ENCODE results near the gene FMNL2. TPM values are rescaled to one million over a fixed set of nuclear protein-coding genes. Genes with fewer than 3 reads are reported as not detected.

Gene FMNL2
- total RNA-seq, 1 experiment from 2014 or later: 33.6 TPM

GRCh38 chr2:152638056-152638455 is 303.1 kb downstream of the FMNL2 start:
- POLR2A ChIA-PET: no interaction called here
- Histone ChIP-seq H3K27ac (ENCODE audit: low read length) (no peak overlapping the region), H3K27me3 (ENCODE audit: control insufficient read depth, insufficient read depth, low read length) (no peaks in the 10 kb centered on the region), H3K9me3 (ENCODE audit: control insufficient read depth, insufficient read depth, low read depth, low read length) (no peaks in the 10 kb centered on the region), H3K4me3 (ENCODE audit: low read depth in 2 of 2, low read length in 2 of 2) (no peak overlapping the region), H3K4me1 (ENCODE audit: control insufficient read depth, insufficient read depth, low read length) (no peaks in the 10 kb centered on the region), H3K36me3 (ENCODE audit: control insufficient read depth, insufficient read depth, low read length) (peaks cover 7% of the 10 kb centered on the region; the same call in 1 of the 2 replicates)
- CTCF ChIA-PET: interaction anchor here (0.6 kb wide), 1 partner anchor 455 kb away, joined by 6 read pairs; no protein-coding TSS in a partner anchor
- BruUV-seq (replicated peaks): no TSS peak
- intact Hi-C loops (cut with micrococcal nuclease; ENCODE audit: unreplicated experiment) (loop anchor here (5.0 to 10.0 kb wide), 3 partner anchors 303 to 601 kb away; partner anchors contain the start of gene FMNL2), in situ Hi-C loops (cut with HindIII; ENCODE audit: low pct_unique_long_range_greater_than_20kb, low sequenced_read_pairs) (no loop called here)
- TF ChIP-seq POLR2AphosphoS5 (IDR thresholded peaks at IDR 0.05; ENCODE audit: low read depth, low read length) (no peak), CTCF (IDR thresholded peaks at IDR 0.05) (no peak), SIN3A (IDR thresholded peaks at IDR 0.05; ENCODE audit: borderline replicate concordance, insufficient read depth, low read depth, low read length) (no peak), REST (IDR thresholded peaks at IDR 0.05; ENCODE audit: insufficient read depth in 1 of 2, low read depth in 2 of 2, low read length in 1 of 2) (no peak), TCF7L2 (IDR thresholded peaks at IDR 0.05; ENCODE audit: low read depth, low read length) (no peak)
- no peak for ATAC-seq
- no peak for DNase-seq (ENCODE audit: low read depth, low spot score)

GRCh38 chr2:152638590-152638989 is 303.6 kb downstream of the FMNL2 start:
- Histone ChIP-seq H3K4me3 (ENCODE audit: low read depth in 2 of 2, low read length in 2 of 2) (no peak overlapping the region), H3K27me3 (ENCODE audit: control insufficient read depth, insufficient read depth, low read length) (no peaks in the 10 kb centered on the region), H3K36me3 (ENCODE audit: control insufficient read depth, insufficient read depth, low read length) (peaks cover 7% of the 10 kb centered on the region; the same call in 1 of the 2 replicates), H3K9me3 (ENCODE audit: control insufficient read depth, insufficient read depth, low read depth, low read length) (no peaks in the 10 kb centered on the region), H3K4me1 (ENCODE audit: control insufficient read depth, insufficient read depth, low read length) (no peaks in the 10 kb centered on the region), H3K27ac (ENCODE audit: low read length) (no peak overlapping the region)
- ChIA-PET POLR2A (no interaction called here), CTCF (no interaction called here)
- in situ Hi-C loops (cut with HindIII; ENCODE audit: low pct_unique_long_range_greater_than_20kb, low sequenced_read_pairs): no loop called here
- BruUV-seq (replicated peaks): no TSS peak
- DNase-seq (ENCODE audit: low read depth, low spot score): no peak
- no peak for TF ChIP-seq SIN3A (IDR thresholded peaks at IDR 0.05; ENCODE audit: borderline replicate concordance, insufficient read depth, low read depth, low read length)
- TF ChIP-seq TCF7L2 (IDR thresholded peaks at IDR 0.05; ENCODE audit: low read depth, low read length): no peak
- TF ChIP-seq CTCF (IDR thresholded peaks at IDR 0.05): no peak
- no peak for TF ChIP-seq POLR2AphosphoS5 (IDR thresholded peaks at IDR 0.05; ENCODE audit: low read depth, low read length)
- no peak for TF ChIP-seq REST (IDR thresholded peaks at IDR 0.05; ENCODE audit: insufficient read depth in 1 of 2, low read depth in 2 of 2, low read length in 1 of 2)
- ATAC-seq: no peak
- intact Hi-C loops (cut with micrococcal nuclease; ENCODE audit: unreplicated experiment): loop anchor here (5.0 to 10.0 kb wide), 3 partner anchors 304 to 601 kb away; partner anchors contain the start of gene FMNL2

Data from Panc1 (cell line).